H9 (cell line): ENCODE measurements around the gene CD81. TPM values are rescaled to one million over a fixed set of nuclear protein-coding genes. Genes with fewer than 3 reads are reported as not detected.

Experiments used
- DNase-seq: peaks from one replicate; pipeline ENCODE4 v3.0.0-alpha.2; 2017
- H2AFZ ChIP-seq: one replicate; pipeline ENCODE4 v1.6.1; 2013; ENCODE audit warnings: mild to moderate bottlenecking, low read length, control low read depth, moderate library complexity
- H2AK5ac ChIP-seq: 2 replicates; pipeline ENCODE4 v1.6.1; 2013; ENCODE audit warnings: low read length, control low read depth, mixed read lengths; ENCODE audit not compliant: insufficient read length
- H2BK120ac ChIP-seq: one replicate; pipeline ENCODE4 v1.6.1; 2013; ENCODE audit warnings: low read depth, mild to moderate bottlenecking, low read length, control low read depth, inconsistent platforms; ENCODE audit not compliant: poor library complexity, severe bottlenecking
- H2BK12ac ChIP-seq: 2 replicates; pipeline ENCODE4 v1.6.1; 2013; ENCODE audit warnings: low read length, control low read depth, mixed read lengths, low read depth; ENCODE audit not compliant: insufficient read length
- H2BK15ac ChIP-seq: 2 replicates; pipeline ENCODE4 v1.6.1; 2013; ENCODE audit warnings: low read depth, low read length, control low read depth
- H2BK20ac ChIP-seq: one replicate; pipeline ENCODE4 v1.6.1; 2013; ENCODE audit warnings: low read depth, mild to moderate bottlenecking, low read length, control low read depth, inconsistent platforms; ENCODE audit not compliant: poor library complexity, severe bottlenecking
- H2BK5ac ChIP-seq: 2 replicates; pipeline ENCODE4 v1.6.1; 2013; ENCODE audit warnings: low read length, control low read depth, mixed read lengths; ENCODE audit not compliant: insufficient read length
- H3K14ac ChIP-seq: 2 replicates; pipeline ENCODE4 v1.6.1; 2013; ENCODE audit warnings: low read length, control low read depth; ENCODE audit not compliant: insufficient read depth
- H3K18ac ChIP-seq: 2 replicates; pipeline ENCODE4 v1.6.1; 2013; ENCODE audit warnings: low read depth, mild to moderate bottlenecking, mixed read lengths, low read length, control low read depth; ENCODE audit not compliant: insufficient read length
- H3K23ac ChIP-seq: 2 replicates; pipeline ENCODE4 v1.6.1; 2013; ENCODE audit warnings: low read length, control low read depth, mixed read lengths, low read depth; ENCODE audit not compliant: insufficient read length
- H3K23me2 ChIP-seq: 2 replicates; pipeline ENCODE4 v1.6.1; 2013; ENCODE audit warnings: low read depth, mild to moderate bottlenecking, mixed read lengths, low read length, control low read depth; ENCODE audit not compliant: insufficient read length, poor library complexity, severe bottlenecking
- H3K27ac ChIP-seq: 2 replicates; pipeline ENCODE4 v1.5.1; 2013; ENCODE audit warnings: low read length, control low read depth, mixed read lengths, low read depth; ENCODE audit not compliant: insufficient read length
- H3K27me3 ChIP-seq: 2 replicates; pipeline ENCODE4 v1.6.1; 2013; ENCODE audit warnings: low read length, control low read depth, inconsistent platforms; ENCODE audit not compliant: insufficient read depth
- H3K4ac ChIP-seq: 2 replicates; pipeline ENCODE4 v1.6.1; 2013; ENCODE audit warnings: low read depth, mild to moderate bottlenecking, control low read depth, inconsistent platforms, low read length, moderate library complexity
- H3K4me1 ChIP-seq: 2 replicates; pipeline ENCODE4 v1.6.1; 2013; ENCODE audit warnings: low read length, control low read depth, inconsistent platforms; ENCODE audit not compliant: insufficient read depth
- H3K4me2 ChIP-seq: 2 replicates; pipeline ENCODE4 v1.6.1; 2013; ENCODE audit warnings: low read length, control low read depth, mixed read lengths; ENCODE audit not compliant: insufficient read length, insufficient read depth
- H3K56ac ChIP-seq: 2 replicates; pipeline ENCODE4 v1.6.1; 2013; ENCODE audit warnings: low read depth, mild to moderate bottlenecking, mixed read lengths, low read length, control low read depth; ENCODE audit not compliant: insufficient read length
- H3K79me1 ChIP-seq: 2 replicates; pipeline ENCODE4 v1.6.1; 2013; ENCODE audit warnings: low read depth, mild to moderate bottlenecking, moderate library complexity, low read length, control low read depth, inconsistent platforms; ENCODE audit not compliant: insufficient read depth, poor library complexity, severe bottlenecking
- H3K79me2 ChIP-seq: 2 replicates; pipeline ENCODE4 v1.6.1; 2013; ENCODE audit warnings: low read length, control low read depth, inconsistent platforms; ENCODE audit not compliant: insufficient read depth
- H3K9ac ChIP-seq: 2 replicates; pipeline ENCODE4 v1.6.1; 2013; ENCODE audit warnings: low read length, control low read depth, mixed read lengths; ENCODE audit not compliant: insufficient read length; ENCODE audit errors: extremely low read depth
- H3K9me3 ChIP-seq: one replicate; pipeline ENCODE4 v1.6.1; 2013; ENCODE audit warnings: low read depth, low read length, inconsistent platforms; ENCODE audit not compliant: control insufficient read depth
- H3T11ph ChIP-seq: one replicate; pipeline ENCODE4 v1.6.1; 2013; ENCODE audit warnings: mild to moderate bottlenecking, low read length, control low read depth, inconsistent platforms
- H4K20me1 ChIP-seq: one replicate; pipeline ENCODE4 v1.6.1; 2013; ENCODE audit not compliant: control insufficient read depth, insufficient read length, insufficient read depth
- H4K5ac ChIP-seq: 2 replicates; pipeline ENCODE4 v1.6.1; 2013; ENCODE audit warnings: low read depth, mild to moderate bottlenecking, mixed read lengths, low read length, control low read depth; ENCODE audit not compliant: insufficient read length
- H4K8ac ChIP-seq: replicated peaks from 2 replicates; pipeline ENCODE4 v1.6.1; 2013; ENCODE audit warnings: low read length, control low read depth, mixed read lengths, low read depth; ENCODE audit not compliant: insufficient read length
- H4K91ac ChIP-seq: 2 replicates; pipeline ENCODE4 v1.6.1; 2013; ENCODE audit warnings: low read depth, mild to moderate bottlenecking, moderate library complexity, mixed read lengths, low read length, control low read depth; ENCODE audit not compliant: insufficient read length
- H3K27ac Mint-ChIP-seq, 3 experiments: 2 replicates in 2 of 3; 3 replicates in 1 of 3; pipeline ENCODE4 v1.8.0; 2020 to 2021; ENCODE audit warnings: mixed read lengths in 3 of 3, mild to moderate bottlenecking in 1 of 3, moderate library complexity in 1 of 3
- H3K27me3 Mint-ChIP-seq: 2 replicates; pipeline ENCODE4 v1.8.0; 2021; ENCODE audit warnings: low read depth, mild to moderate bottlenecking, moderate library complexity, mixed read lengths
- H3K36me3 Mint-ChIP-seq, 3 experiments: 2 replicates in 2 of 3; 3 replicates in 1 of 3; pipeline ENCODE4 v1.8.0; 2020 to 2021; ENCODE audit warnings: low read depth in 3 of 3, mixed read lengths in 3 of 3; ENCODE audit not compliant: insufficient read depth in 1 of 3
- H3K4me1 Mint-ChIP-seq, 2 experiments: 2 replicates each; pipeline ENCODE4 v1.8.0; 2020; ENCODE audit warnings: mixed read lengths in 2 of 2
- H3K4me3 Mint-ChIP-seq, 2 experiments: 2 replicates in 1 of 2; 3 replicates in 1 of 2; pipeline ENCODE4 v1.8.0; 2020 to 2021; ENCODE audit warnings: mild to moderate bottlenecking in 2 of 2, mixed read lengths in 2 of 2, moderate library complexity in 1 of 2
- H3K9me3 Mint-ChIP-seq, 2 experiments: 2 replicates in 1 of 2; 3 replicates in 1 of 2; pipeline ENCODE4 v1.8.0; 2020; ENCODE audit warnings: mild to moderate bottlenecking in 2 of 2, mixed read lengths in 2 of 2, moderate library complexity in 1 of 2
- CTCF ChIP-seq: fragments of 200-600 bp; sonication (generic); conservative IDR thresholded peaks from 3 replicates; pipeline ENCODE4 v1.8.0; 2021; ENCODE audit warnings: antibody characterized with exemption, mild to moderate bottlenecking
- WGBS: extraction: QIAGEN DNeasy Blood & Tissue Kit; methylation state at CpG from one replicate; pipeline ENCODE4 v1.1.7; 2013; ENCODE audit warnings: missing lambda C conversion rate, low lambda C conversion rate, mixed read lengths; ENCODE audit not compliant: insufficient read length; ENCODE audit errors: extremely low coverage; 5-methylcytosine and 5-hydroxymethylcytosine counted together
- total RNA-seq: library from RNA; stranded (reverse); gene quantifications from 2 replicates; pipeline ENCODE4 v1.2.1, GENCODE V29; 2021

The CD81 gene
- total RNA-seq, 1 experiment from 2014 or later, result 246 TPM

- Histone ChIP-seq H2BK12ac (no peak overlapping the region), H3K18ac (no peak overlapping the region), H3K23ac (no peak overlapping the region), H3K14ac (no peak overlapping the region), H3K79me2 (no peaks in the 10 kb centered on the region), H3K9me3 (no peaks in the 10 kb centered on the region), H3K79me1 (no peaks in the 10 kb centered on the region), H3T11ph (no peak overlapping the region), H2BK120ac (no peak overlapping the region), H2AFZ (no peak overlapping the region), H4K91ac (no peak overlapping the region), H2AK5ac (no peak overlapping the region), H3K4ac (no peak overlapping the region), H4K20me1 (no peaks in the 10 kb centered on the region), H3K4me1 (no peaks in the 10 kb centered on the region), H2BK20ac (no peak overlapping the region), H2BK5ac (no peak overlapping the region), H2BK15ac (no peak overlapping the region), H3K9ac (no peak overlapping the region), H3K23me2 (peaks cover 13% of the 10 kb centered on the region), H3K27me3 (no peaks in the 10 kb centered on the region), H4K8ac (no peak overlapping the region), H3K4me2 (no peak overlapping the region), H4K5ac (no peak overlapping the region), H3K56ac (no peak overlapping the region), H3K27ac (no peak overlapping the region)
- WGBS, result no CpG with 5 or more reads among the region's 31 CpGs
- Mint-ChIP-seq H3K27me3 (peaks cover 5% of the 10 kb centered on the region), H3K27ac (no peak overlapping the region), H3K36me3 (peaks cover 0 to 22% (median 12%) of the 10 kb centered on the region in 3 experiments; a peak in 5 of 7 replicates), H3K4me1 (peaks cover 3 to 8% of the 10 kb centered on the region in 2 experiments), H3K4me3 (peak overlapping the region; percentile 81 to 88; a peak in 4 of 5 replicates), H3K9me3 (no peaks in the 10 kb centered on the region; a peak in 1 of 5 replicates)
- TF ChIP-seq CTCF, result no peak
- no peak for DNase-seq
These were observed 26.0 kb downstream of the CD81 start for GRCh38 chr11:2402890-2403645.
